ENCODE measurements around the gene SLC17A7. TPM values are rescaled to one million over a fixed set of nuclear protein-coding genes. Genes with fewer than 3 reads are reported as not detected.
A peak's percentile ranks its signal among the peaks of the same experiment; 100 is the strongest.

Gene SLC17A7
- total and polyA plus RNA-seq, 10 donors = 0.07 to 0.13 (median 0.10) TPM; not detected in 5

DNA sequence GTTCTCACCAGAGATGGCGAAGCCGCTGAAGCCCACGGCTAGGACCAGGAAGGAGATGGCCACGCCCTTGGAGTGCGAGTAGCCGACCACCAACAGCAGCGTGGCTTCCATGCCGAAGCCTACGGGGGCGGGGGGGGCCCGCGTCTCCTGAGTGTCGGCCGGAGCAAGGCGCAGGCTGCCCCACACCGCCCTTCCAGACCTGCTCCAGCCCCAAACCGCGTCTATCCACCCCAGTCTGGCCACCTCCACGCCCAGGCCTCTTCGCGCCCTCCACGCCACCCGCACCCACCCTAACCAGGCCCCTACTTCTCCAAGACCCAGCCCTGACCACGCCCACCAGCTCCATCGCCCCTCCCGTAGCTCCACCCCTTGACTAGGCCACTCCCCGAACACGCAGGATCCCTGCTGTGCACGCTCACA is 10.0 kb downstream of the SLC17A7 start:
- 38 to 48% (median 41%) methylated on average over 26 to 29 of the region's 29 CpGs for WGBS, 5 donors
- Histone ChIP-seq H3K4me1 (peaks cover 7 to 43% (median 22%) of the 10 kb centered on the region in 6 donors), H3K4me3 (no peak overlapping the region), H3K27ac (no peak overlapping the region), H3K27me3 (replicated peaks in 1 of 7) (peaks cover 9 to 100% (median 97%) of the 10 kb centered on the region in 7 donors), H3K36me3 (no peaks in the 10 kb centered on the region), H3K9me3 (no peaks in the 10 kb centered on the region)
- TF ChIP-seq POLR2AphosphoS5 (IDR thresholded peaks at IDR 0.05) (no peak), POLR2A (IDR thresholded peaks at IDR 0.05) (no peak)
- DNase-seq = no peak
- intact Hi-C loops (cut with DNase I; ENCODE audit: low total_unique reads) = no loop called here

GRCh38 chr19:49430678-49431329 is 10.5 kb downstream of the SLC17A7 start:
- no peaks in the 10 kb centered on the region for H3K9me3 ChIP-seq
- 57 to 63% (median 61%) methylated on average over 26 to 28 of the region's 28 CpGs for WGBS, 5 donors
- H3K27me3 ChIP-seq (replicated peaks in 1 of 7) = peaks cover 9 to 100% (median 97%) of the 10 kb centered on the region in 7 donors
- intact Hi-C loops (cut with DNase I; ENCODE audit: low total_unique reads) = no loop called here
- H3K4me1 ChIP-seq = peaks cover 7 to 46% (median 22%) of the 10 kb centered on the region in 6 donors
- DNase-seq = no peak
- no peak overlapping the region for H3K27ac ChIP-seq
- no peak overlapping the region for H3K4me3 ChIP-seq
- H3K36me3 ChIP-seq = no peaks in the 10 kb centered on the region
- TF ChIP-seq, protein P1, sequence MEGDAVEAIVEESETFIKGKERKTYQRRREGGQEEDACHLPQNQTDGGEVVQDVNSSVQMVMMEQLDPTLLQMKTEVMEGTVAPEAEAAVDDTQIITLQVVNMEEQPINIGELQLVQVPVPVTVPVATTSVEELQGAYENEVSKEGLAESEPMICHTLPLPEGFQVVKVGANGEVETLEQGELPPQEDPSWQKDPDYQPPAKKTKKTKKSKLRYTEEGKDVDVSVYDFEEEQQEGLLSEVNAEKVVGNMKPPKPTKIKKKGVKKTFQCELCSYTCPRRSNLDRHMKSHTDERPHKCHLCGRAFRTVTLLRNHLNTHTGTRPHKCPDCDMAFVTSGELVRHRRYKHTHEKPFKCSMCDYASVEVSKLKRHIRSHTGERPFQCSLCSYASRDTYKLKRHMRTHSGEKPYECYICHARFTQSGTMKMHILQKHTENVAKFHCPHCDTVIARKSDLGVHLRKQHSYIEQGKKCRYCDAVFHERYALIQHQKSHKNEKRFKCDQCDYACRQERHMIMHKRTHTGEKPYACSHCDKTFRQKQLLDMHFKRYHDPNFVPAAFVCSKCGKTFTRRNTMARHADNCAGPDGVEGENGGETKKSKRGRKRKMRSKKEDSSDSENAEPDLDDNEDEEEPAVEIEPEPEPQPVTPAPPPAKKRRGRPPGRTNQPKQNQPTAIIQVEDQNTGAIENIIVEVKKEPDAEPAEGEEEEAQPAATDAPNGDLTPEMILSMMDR (IDR thresholded peaks at IDR 0.05 in 8 of 11, conservative IDR thresholded peaks at IDR 0.05 in 3 of 11) = peak in 4 of 11 experiments; percentile 6 to 31 (median 27)
- TF ChIP-seq POLR2AphosphoS5 (IDR thresholded peaks at IDR 0.05) = no peak

DNA sequence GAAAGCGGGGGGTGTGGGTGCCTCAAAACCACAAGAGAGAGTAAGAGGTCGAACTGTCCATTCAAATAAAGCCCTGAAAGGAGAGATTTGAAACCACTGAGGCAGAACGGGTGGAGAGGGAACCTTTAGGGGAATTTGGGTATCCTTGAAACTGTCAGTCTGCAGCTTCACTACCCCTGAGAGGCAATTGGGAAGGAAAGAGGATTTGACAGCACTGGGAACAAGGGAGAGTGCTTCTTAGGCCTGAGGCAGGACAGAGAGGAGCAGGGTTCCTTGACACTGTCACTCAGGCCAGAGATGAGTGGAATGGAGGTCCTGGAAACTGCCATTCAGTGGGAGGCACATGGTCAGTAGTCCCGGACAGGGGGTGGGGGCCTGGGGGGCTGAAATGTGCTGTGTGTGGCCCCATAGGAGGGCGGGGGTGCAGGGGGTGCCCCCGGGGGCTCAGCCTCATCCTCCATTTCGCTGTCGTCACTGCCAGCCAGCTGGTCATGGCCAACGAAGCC is 11.1 kb downstream of the SLC17A7 start:
- Histone ChIP-seq H3K36me3 (no peaks in the 10 kb centered on the region), H3K9me3 (no peaks in the 10 kb centered on the region), H3K4me1 (peaks cover 7 to 46% (median 22%) of the 10 kb centered on the region in 6 donors), H3K27ac (no peak overlapping the region), H3K27me3 (replicated peaks in 1 of 7) (peaks cover 9 to 100% (median 97%) of the 10 kb centered on the region in 7 donors), H3K4me3 (no peak overlapping the region)
- intact Hi-C loops (cut with DNase I; ENCODE audit: low total_unique reads) = no loop called here
- TF ChIP-seq, protein P1 (IDR thresholded peaks at IDR 0.05 in 8 of 11, conservative IDR thresholded peaks at IDR 0.05 in 3 of 11) = no peak
- TF ChIP-seq POLR2A (IDR thresholded peaks at IDR 0.05) = no peak
- TF ChIP-seq POLR2AphosphoS5 (IDR thresholded peaks at IDR 0.05) = no peak
- DNase-seq = no peak
- 56 to 72% (median 60%) methylated on average over 6 to 9 of the region's 9 CpGs for WGBS, 5 donors

DNA sequence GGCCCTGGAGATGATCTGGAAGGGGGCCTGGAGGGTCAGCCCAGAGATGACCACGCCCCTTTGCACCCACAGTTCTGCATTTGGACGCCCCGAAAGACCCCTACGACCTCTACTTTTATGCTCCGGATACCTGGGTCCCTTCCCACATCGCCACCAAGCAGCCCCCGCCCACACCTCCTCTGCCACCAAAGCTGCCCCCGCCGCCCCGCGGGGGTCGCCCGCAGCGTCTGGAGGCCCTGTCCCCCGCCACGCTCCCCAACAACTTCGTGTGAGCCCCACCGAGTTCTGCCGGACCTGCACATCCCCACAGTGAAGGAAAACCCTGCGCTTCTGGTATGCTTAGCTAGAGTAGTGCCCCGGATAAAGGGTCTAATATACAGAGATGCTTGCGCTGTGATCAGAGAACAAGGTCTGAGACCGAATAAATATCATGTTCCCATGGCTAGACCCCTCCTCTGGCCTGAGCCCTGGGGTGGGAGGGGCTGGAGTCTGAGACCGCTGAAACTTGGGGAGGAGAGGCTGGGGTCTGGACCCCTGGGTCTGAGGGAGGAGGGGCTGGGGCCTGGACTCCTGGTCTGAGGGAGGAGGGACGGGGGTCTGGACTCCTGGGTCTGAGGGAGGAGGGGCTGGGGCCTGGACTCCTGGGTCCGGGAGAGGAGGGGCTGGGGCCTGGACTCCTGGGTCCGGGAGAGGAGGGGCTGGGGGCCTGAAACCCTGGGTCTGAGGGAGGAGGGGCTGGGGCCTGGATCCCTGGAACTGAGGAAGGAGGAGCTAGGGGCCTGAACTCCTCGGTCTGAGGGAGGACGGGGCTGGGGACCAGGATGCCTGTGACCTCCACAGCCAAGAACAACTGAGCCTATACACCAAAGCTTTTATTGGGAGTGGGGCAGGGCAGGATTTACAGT is 12.5 kb downstream of the SLC17A7 start:
- peaks cover 7 to 100% (median 97%) of the 10 kb centered on the region in 7 donors for H3K27me3 ChIP-seq (replicated peaks in 1 of 7)
- intact Hi-C loops (cut with DNase I; ENCODE audit: low total_unique reads) = no loop called here
- H3K9me3 ChIP-seq = no peaks in the 10 kb centered on the region
- H3K27ac ChIP-seq = no peak overlapping the region
- TF ChIP-seq POLR2A (IDR thresholded peaks at IDR 0.05) (no peak), POLR2AphosphoS5 (IDR thresholded peaks at IDR 0.05) (no peak)
- TF ChIP-seq, protein P1 (IDR thresholded peaks at IDR 0.05 in 8 of 11, conservative IDR thresholded peaks at IDR 0.05 in 3 of 11) = no peak
- no peak for DNase-seq
- H3K4me3 ChIP-seq = peak overlapping the region in 3 of 8 donors; percentile 8 to 55 (median 9)
- 17 to 27% (median 19%) methylated on average over 28 to 29 of the region's 29 CpGs for WGBS, 5 donors
- no peaks in the 10 kb centered on the region for H3K36me3 ChIP-seq
- H3K4me1 ChIP-seq = peaks cover 7 to 51% (median 25%) of the 10 kb centered on the region in 6 donors

Data from spleen (tissue), 11 donors.